ENCODE measurements around the gene ZNF37A.

GRCh38 chr10:38156416-38157269 lies 62.5 kb downstream of the ZNF37A start:
- TF ChIP-seq CTCF (conservative IDR thresholded peaks at IDR 0.05 in 1 of 2, IDR thresholded peaks at IDR 0.05 in 1 of 2; ENCODE audit: extremely low read depth in 1 of 2, insufficient read depth in 1 of 2, low read depth in 1 of 2, low read length in 2 of 2) (no peak), EZH2 (IDR thresholded peaks at IDR 0.05; ENCODE audit: borderline replicate concordance, low read length) (no peak)
